ENCODE data around the gene YIPF6.
A peak's percentile ranks its signal among the peaks of the same experiment; 100 is the strongest.
"Not testable (repeated sequence)": the region's sequence is repeated elsewhere in the genome, so short reads cannot be mapped to it uniquely, and the experiment has no call there.

The YIPF6 gene

DNA sequence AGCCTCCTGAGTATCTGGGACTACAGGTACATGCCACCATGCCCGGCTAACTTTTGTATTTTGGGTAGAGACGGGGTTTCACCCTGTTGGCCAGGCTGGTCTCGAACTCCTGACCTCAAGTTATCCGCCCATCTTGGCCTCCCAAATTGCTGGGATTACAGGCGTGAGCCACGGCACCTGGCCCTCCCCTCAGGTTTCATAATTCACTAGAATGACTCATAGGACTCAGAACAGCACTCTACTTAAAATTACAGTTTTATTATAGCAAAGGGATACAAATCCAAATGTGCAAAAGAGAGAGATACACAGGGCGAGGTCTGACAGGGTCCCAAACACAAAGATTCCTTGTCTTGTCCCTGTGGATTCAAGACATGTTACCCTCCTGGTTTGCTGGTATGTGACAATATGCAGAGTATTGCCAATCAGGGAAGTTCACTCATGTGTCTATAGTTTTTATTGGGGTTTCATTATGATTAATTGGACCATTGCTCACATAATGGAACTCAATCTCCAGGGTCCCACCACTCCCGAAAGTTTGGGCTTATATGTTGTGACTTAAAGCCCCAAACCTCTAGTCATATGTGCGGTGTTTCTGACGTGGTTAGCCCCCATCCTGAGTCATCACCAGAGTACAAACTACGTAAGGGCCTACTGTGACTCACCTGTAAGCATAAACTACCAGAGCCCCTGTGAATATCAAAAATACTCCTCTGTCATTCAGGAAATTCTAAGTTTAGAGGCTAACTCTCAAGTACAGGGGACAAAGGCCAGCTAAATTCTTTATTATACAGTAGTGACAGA lies 5.2 kb downstream of the YIPF6 start:
- peaks cover 67% of the 10 kb centered on the region for H3K79me2 ChIP-seq (ENCODE audit: control insufficient read depth, insufficient read depth, low read length, unreplicated experiment)
- H3K36me3 ChIP-seq (ENCODE audit: insufficient read depth, low read length), result 0 out of 2 replicates have a peak, but pooled peaks cover 3% of the 10 kb centered on the region
- H2AFZ ChIP-seq (ENCODE audit: low read length, unreplicated experiment), result no peak overlapping the region
- peaks cover 21% of the 10 kb centered on the region for H3K4me1 ChIP-seq (ENCODE audit: control insufficient read depth, insufficient read depth, low read length, unreplicated experiment)
- H3K27ac ChIP-seq (ENCODE audit: low read depth, low read length), result peak overlapping the region; percentile 94
- H3K27me3 ChIP-seq (ENCODE audit: insufficient read depth, low read length), result no peaks in the 10 kb centered on the region
- H3K4me3 ChIP-seq (ENCODE audit: low read depth, low read length), result no peak overlapping the region

DNA sequence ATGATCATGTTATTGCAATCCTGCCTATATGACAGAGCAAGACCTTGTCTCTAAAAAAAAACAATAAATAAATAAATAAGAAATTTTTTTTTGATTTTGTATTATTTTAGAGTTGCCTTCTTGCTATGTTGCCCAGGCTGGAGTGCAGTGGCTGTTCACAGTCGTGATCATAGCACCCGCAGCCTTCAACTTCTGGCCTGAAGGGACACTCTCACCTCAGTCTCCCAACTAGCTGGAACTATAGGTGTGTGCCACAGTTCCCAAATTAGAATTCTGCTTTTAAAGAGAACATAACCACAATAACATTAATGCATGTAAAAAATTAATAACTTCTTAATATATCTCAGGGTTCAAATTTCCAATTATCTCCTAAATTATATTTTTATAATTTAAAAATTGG lies 7.8 kb downstream of the YIPF6 start:
- no peak overlapping the region for H3K27ac ChIP-seq (ENCODE audit: low read depth, low read length)
- no peaks in the 10 kb centered on the region for H3K27me3 ChIP-seq (ENCODE audit: insufficient read depth, low read length)
- H2AFZ ChIP-seq (ENCODE audit: low read length, unreplicated experiment), result no peak overlapping the region
- H3K4me3 ChIP-seq (ENCODE audit: low read depth, low read length), result no peak overlapping the region
- H3K36me3 ChIP-seq (ENCODE audit: insufficient read depth, low read length), result 0 out of 2 replicates have a peak, but pooled peaks cover 3% of the 10 kb centered on the region
- H3K4me1 ChIP-seq (ENCODE audit: control insufficient read depth, insufficient read depth, low read length, unreplicated experiment), result peaks cover 21% of the 10 kb centered on the region
- H3K79me2 ChIP-seq (ENCODE audit: control insufficient read depth, insufficient read depth, low read length, unreplicated experiment), result peaks cover 53% of the 10 kb centered on the region

DNA sequence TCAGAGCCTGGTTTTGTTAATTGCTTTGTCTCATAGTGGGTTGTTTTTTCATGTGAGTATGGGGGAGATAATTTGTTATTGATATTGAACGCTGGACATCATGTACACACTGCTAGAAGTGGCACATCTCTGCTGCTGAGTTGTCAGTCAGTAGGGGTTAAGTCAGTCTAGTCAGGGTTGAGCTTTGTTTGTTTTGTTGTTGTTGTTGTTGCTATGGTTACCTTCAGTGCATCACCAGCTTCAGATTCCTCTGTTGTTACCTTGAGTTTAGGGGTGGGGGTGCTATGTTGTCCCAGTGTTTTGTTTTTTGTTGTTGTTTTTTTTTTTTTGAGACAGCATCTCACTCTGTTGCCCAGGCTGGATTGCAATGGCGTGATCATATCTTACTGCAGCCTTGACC lies 9.9 kb downstream of the YIPF6 start:
- Histone ChIP-seq H3K27me3 (ENCODE audit: insufficient read depth, low read length) (no peaks in the 10 kb centered on the region), H3K27ac (ENCODE audit: low read depth, low read length) (peak overlapping the region; percentile 51; the same call in 1 of the 2 replicates), H2AFZ (ENCODE audit: low read length, unreplicated experiment) (no peak overlapping the region), H3K4me1 (ENCODE audit: control insufficient read depth, insufficient read depth, low read length, unreplicated experiment) (peaks cover 16% of the 10 kb centered on the region), H3K79me2 (ENCODE audit: control insufficient read depth, insufficient read depth, low read length, unreplicated experiment) (peaks cover 41% of the 10 kb centered on the region), H3K4me3 (ENCODE audit: low read depth, low read length) (no peak overlapping the region), H3K36me3 (ENCODE audit: insufficient read depth, low read length) (no peaks in the 10 kb centered on the region)

DNA sequence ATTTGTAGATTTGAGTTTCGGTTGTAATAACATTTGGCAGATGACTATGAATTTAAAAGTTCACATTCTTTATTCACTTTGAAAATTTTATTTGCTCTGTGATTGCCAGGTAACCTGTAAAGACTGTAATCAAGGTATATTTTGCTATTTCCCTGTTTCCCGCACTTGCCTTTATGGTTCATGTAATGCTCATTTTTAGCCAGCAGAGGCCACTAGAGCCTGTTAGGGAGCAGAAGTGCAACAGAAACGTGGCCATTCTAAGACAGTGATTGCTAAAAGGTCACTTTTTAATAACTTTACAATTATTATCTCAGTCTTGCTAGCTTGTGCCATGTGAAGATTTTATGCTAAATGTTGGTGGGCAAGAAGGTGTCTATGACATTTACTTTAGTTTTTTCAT lies 12.4 kb downstream of the YIPF6 start:
- H3K4me1 ChIP-seq (ENCODE audit: control insufficient read depth, insufficient read depth, low read length, unreplicated experiment), result peaks cover 6% of the 10 kb centered on the region
- H3K79me2 ChIP-seq (ENCODE audit: control insufficient read depth, insufficient read depth, low read length, unreplicated experiment), result peaks cover 26% of the 10 kb centered on the region
- H3K36me3 ChIP-seq (ENCODE audit: insufficient read depth, low read length), result no peaks in the 10 kb centered on the region
- no peak overlapping the region for H3K27ac ChIP-seq (ENCODE audit: low read depth, low read length)
- H3K4me3 ChIP-seq (ENCODE audit: low read depth, low read length), result no peak overlapping the region
- H2AFZ ChIP-seq (ENCODE audit: low read length, unreplicated experiment), result no peak overlapping the region
- no peaks in the 10 kb centered on the region for H3K27me3 ChIP-seq (ENCODE audit: insufficient read depth, low read length)

DNA sequence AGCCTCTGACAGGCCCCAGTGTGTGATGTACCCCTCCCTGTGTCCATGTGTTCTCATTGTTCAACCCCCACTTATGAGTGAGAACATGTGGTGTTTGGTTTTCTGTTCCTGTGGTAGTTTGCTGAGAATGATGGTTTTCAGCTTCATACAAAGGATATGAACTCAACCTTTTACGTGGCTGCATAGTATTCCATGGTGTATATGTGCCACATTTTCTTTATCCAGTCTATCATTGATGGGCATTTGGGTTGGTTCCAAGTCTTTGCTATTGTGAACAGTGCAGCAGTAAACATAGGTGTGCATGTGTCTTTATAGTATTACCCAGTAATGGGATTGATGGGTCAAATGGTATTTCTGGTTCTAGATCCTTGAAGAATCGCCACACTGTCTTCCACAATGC lies 25.8 kb downstream of the YIPF6 start:
- peaks cover 10% of the 10 kb centered on the region; the same call in 1 of the 2 replicates for H3K36me3 ChIP-seq (ENCODE audit: insufficient read depth, low read length)
- H3K79me2 ChIP-seq (ENCODE audit: control insufficient read depth, insufficient read depth, low read length, unreplicated experiment); H3K4me3 ChIP-seq (ENCODE audit: low read depth, low read length); H3K27me3 ChIP-seq (ENCODE audit: insufficient read depth, low read length); H3K4me1 ChIP-seq (ENCODE audit: control insufficient read depth, insufficient read depth, low read length, unreplicated experiment); H2AFZ ChIP-seq (ENCODE audit: low read length, unreplicated experiment); H3K27ac ChIP-seq (ENCODE audit: low read depth, low read length): not testable (repeated sequence)

DNA sequence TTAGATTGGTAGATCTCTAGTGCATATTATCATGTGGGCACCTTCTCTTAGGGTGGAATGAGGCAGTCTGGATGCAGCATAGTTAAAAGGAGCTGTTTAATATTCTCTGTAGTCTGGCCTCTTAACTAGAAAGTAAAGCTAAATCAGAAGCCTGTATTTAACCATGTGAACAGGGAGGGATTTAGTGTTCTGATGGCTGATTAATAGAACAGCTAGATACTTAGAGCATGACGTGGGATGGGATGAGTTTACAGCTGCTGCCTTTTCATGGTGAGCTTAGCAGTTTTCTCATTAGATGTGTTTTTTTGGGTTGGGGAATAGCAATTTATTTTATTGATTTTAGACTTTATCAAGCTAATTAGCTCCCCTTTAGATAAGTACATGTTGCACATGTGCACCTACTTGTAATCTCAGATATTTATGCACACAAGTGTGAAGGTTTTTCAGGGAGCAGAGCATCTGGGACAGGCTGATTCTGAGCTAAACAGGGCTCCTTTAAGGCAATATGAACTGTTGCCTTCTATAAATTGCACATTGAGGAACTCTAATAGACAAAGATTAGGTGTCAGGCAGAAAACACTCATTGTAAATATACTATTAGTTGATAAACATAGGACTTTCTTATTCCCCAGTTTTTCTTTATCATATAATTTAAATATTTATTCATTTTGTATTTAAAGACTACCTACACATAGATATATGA lies 34.1 kb downstream of the YIPF6 start:
- H2AFZ ChIP-seq (ENCODE audit: low read length, unreplicated experiment), result no peak overlapping the region
- H3K79me2 ChIP-seq (ENCODE audit: control insufficient read depth, insufficient read depth, low read length, unreplicated experiment), result no peaks in the 10 kb centered on the region
- no peak overlapping the region for H3K4me3 ChIP-seq (ENCODE audit: low read depth, low read length)
- no peaks in the 10 kb centered on the region for H3K36me3 ChIP-seq (ENCODE audit: insufficient read depth, low read length)
- no peaks in the 10 kb centered on the region for H3K27me3 ChIP-seq (ENCODE audit: insufficient read depth, low read length)
- H3K4me1 ChIP-seq (ENCODE audit: control insufficient read depth, insufficient read depth, low read length, unreplicated experiment), result no peaks in the 10 kb centered on the region
- no peak overlapping the region for H3K27ac ChIP-seq (ENCODE audit: low read depth, low read length)

DNA sequence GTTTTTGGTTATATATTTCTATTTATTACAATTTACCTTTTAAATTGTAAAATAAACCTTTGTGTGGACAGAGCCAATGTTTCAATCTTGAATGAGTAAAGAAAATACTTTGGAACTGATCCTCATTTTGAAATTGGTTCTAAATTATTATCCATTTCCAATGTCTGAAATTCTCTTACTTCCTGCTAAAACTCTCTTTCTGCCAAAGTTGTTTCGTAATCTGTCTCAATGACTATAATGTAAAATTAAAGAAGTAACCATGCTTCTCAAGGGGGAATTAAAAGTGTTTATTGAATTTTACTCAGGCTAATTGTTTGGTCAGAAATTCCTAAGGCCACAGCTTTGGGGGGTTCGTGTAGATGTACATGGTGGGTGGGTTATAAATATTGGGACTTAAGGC lies 34.8 kb downstream of the YIPF6 start:
- Histone ChIP-seq H3K4me1 (ENCODE audit: control insufficient read depth, insufficient read depth, low read length, unreplicated experiment) (no peaks in the 10 kb centered on the region), H2AFZ (ENCODE audit: low read length, unreplicated experiment) (no peak overlapping the region), H3K27me3 (ENCODE audit: insufficient read depth, low read length) (no peaks in the 10 kb centered on the region), H3K27ac (ENCODE audit: low read depth, low read length) (no peak overlapping the region), H3K36me3 (ENCODE audit: insufficient read depth, low read length) (no peaks in the 10 kb centered on the region), H3K4me3 (ENCODE audit: low read depth, low read length) (no peak overlapping the region), H3K79me2 (ENCODE audit: control insufficient read depth, insufficient read depth, low read length, unreplicated experiment) (no peaks in the 10 kb centered on the region)

DNA sequence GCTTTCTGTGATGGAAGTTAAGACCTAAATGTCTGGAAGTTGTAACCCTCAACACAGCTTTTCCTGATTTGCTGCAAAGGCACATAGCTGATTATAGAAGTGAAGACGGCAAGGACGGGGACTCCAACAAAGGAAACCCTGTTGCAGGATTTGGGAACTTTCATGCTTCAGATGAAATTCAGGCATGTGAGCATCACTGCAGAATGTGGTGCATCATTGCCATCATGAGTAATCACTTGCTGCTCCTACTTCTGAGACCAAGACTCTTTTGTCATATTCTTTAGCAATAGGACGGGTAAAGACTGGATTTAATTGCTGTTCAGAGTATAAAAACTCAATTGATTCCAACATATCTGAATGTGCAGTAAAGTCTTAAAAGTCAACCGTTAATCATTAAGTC lies 35.8 kb downstream of the YIPF6 start:
- no peak overlapping the region for H3K27ac ChIP-seq (ENCODE audit: low read depth, low read length)
- H2AFZ ChIP-seq (ENCODE audit: low read length, unreplicated experiment), result no peak overlapping the region
- H3K4me1 ChIP-seq (ENCODE audit: control insufficient read depth, insufficient read depth, low read length, unreplicated experiment), result no peaks in the 10 kb centered on the region
- H3K4me3 ChIP-seq (ENCODE audit: low read depth, low read length), result no peak overlapping the region
- no peaks in the 10 kb centered on the region for H3K36me3 ChIP-seq (ENCODE audit: insufficient read depth, low read length)
- no peaks in the 10 kb centered on the region for H3K79me2 ChIP-seq (ENCODE audit: control insufficient read depth, insufficient read depth, low read length, unreplicated experiment)
- H3K27me3 ChIP-seq (ENCODE audit: insufficient read depth, low read length), result no peaks in the 10 kb centered on the region

DNA sequence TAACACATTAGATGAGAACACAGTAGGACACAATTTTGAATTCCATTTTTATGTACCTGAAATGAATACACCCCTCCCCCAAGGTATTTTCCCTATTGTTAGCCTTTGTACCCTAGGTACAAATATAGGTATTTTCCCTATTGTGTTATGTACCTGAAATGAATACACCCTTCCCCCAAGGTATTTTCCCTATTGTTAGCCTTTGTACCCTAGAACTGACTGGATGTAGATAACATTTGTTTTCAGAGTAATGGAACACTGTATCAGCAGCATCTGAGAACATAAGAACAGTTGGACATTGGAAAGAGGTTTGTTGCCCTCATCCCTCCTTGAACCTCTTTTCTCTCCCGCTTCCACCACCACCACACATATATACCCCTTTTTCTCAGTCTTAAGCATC lies 37.6 kb downstream of the YIPF6 start:
- Histone ChIP-seq H3K27me3 (ENCODE audit: insufficient read depth, low read length) (no peaks in the 10 kb centered on the region), H2AFZ (ENCODE audit: low read length, unreplicated experiment) (no peak overlapping the region), H3K36me3 (ENCODE audit: insufficient read depth, low read length) (no peaks in the 10 kb centered on the region), H3K27ac (ENCODE audit: low read depth, low read length) (no peak overlapping the region), H3K4me3 (ENCODE audit: low read depth, low read length) (no peak overlapping the region), H3K79me2 (ENCODE audit: control insufficient read depth, insufficient read depth, low read length, unreplicated experiment) (no peaks in the 10 kb centered on the region), H3K4me1 (ENCODE audit: control insufficient read depth, insufficient read depth, low read length, unreplicated experiment) (no peaks in the 10 kb centered on the region)

DNA sequence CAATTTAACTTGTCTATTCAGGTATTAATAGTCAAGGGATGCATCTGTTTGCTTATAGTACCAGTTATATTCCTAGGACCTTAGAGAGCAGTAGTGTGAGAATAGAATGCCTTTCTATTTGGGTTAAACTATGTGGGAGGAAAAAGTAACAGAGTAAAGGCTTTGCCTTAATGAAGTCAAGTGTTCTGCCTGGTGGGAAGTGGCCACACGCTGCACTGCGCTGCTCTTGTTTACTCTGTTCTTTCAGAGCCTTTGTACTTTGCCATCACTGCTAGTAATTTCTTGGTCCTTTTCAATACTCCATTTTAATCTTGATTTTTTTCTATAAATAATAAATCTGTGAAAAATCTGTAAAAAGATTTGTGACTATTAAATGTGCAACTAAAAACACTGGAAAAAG lies 38.0 kb downstream of the YIPF6 start:
- Histone ChIP-seq H3K79me2 (ENCODE audit: control insufficient read depth, insufficient read depth, low read length, unreplicated experiment) (no peaks in the 10 kb centered on the region), H3K36me3 (ENCODE audit: insufficient read depth, low read length) (no peaks in the 10 kb centered on the region), H3K27ac (ENCODE audit: low read depth, low read length) (no peak overlapping the region), H3K27me3 (ENCODE audit: insufficient read depth, low read length) (no peaks in the 10 kb centered on the region), H3K4me3 (ENCODE audit: low read depth, low read length) (no peak overlapping the region), H3K4me1 (ENCODE audit: control insufficient read depth, insufficient read depth, low read length, unreplicated experiment) (no peaks in the 10 kb centered on the region), H2AFZ (ENCODE audit: low read length, unreplicated experiment) (no peak overlapping the region)

DNA sequence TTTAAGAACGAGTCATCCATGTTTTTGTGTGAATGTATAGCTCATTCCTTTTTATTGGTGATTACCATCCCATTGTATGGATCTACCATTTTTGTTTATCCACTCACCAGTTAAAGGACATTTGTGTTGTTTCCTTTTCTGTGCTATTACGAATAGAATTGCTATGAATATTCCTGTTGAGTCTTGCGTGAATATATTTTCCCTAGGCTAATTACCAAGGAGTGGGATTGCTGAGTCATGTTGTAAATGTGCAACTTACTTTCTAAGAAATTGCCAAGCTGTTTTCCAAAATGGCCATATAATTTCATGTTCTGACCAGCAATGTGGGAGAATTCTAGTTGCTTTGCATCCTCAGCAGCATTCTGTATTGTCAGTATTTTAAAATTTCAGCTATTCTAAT lies 51.3 kb downstream of the YIPF6 start:
- no peaks in the 10 kb centered on the region for H3K36me3 ChIP-seq (ENCODE audit: insufficient read depth, low read length)
- H3K27ac ChIP-seq (ENCODE audit: low read depth, low read length), result no peak overlapping the region

More for the DNA sequence above, 51.3 kb downstream of the YIPF6 start:
- Histone ChIP-seq H3K27me3 (ENCODE audit: insufficient read depth, low read length) (no peaks in the 10 kb centered on the region), H2AFZ (ENCODE audit: low read length, unreplicated experiment) (no peak overlapping the region), H3K79me2 (ENCODE audit: control insufficient read depth, insufficient read depth, low read length, unreplicated experiment) (no peaks in the 10 kb centered on the region), H3K4me3 (ENCODE audit: low read depth, low read length) (no peak overlapping the region), H3K4me1 (ENCODE audit: control insufficient read depth, insufficient read depth, low read length, unreplicated experiment) (no peaks in the 10 kb centered on the region)
